Astrocyte of the cerebellum (primary cell): ENCODE measurements around the gene DUSP15.
A peak's percentile ranks its signal among the peaks of the same experiment; 100 is the strongest.

Source experiments
- DNase-seq: peaks from one replicate; pipeline ENCODE4 v3.0.0-alpha.2; 2011; ENCODE audit warnings: low read depth
- H3K4me3 ChIP-seq: 2 replicates; pipeline ENCODE4 v1.5.1; 2011; ENCODE audit warnings: mild to moderate bottlenecking, low read depth, low read length, moderate library complexity
- in situ Hi-C: cut with HindIII; loops from 2 replicates; pipeline ENCODE4 v1.10.0; 2017; ENCODE audit warnings: low sequenced_read_pairs
- TF ChIP-seq, protein P1 (sequence below): IDR thresholded peaks from 2 replicates; pipeline ENCODE4 v1.5.1; 2012; ENCODE audit warnings: low read length, low read depth, moderate library complexity, mild to moderate bottlenecking; ENCODE audit errors: missing control alignments

Gene DUSP15

DNA sequence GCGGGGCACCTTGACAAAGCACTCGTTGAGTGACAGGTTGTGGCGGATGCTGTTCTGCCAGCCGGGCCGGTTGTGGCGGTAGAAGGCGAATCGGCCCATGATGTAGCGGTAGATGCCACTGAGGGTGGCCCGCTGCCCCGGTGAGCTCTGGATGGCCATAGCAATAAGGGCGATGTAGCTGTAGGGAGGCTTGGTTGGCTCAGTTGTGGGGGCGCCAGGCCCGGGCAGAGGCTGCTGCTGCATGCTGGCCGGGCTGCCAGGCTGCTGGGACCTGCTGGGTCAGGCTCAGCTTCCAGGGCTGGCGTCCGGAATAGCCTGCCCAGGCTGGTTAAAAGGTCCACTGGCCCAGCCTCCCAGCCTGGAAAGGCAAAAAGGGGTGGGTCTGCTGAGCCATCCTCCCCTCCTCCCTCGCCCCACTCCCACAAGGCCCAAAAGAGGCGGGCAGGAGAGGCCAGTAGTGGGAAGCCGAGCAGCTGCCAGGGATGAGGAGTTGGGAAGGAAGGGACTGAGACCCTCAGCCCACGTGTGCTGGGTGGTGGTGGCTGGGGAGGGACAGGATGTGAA lies 24.9 kb downstream of the DUSP15 start, which contains the start of gene FOXS1:
Gene FOXS1 (minus strand): TSS at position 305 of the 564 bp plus-strand sequence. CDS start 62 bp downstream, at position 243.
- no peak within 1 kb of the TSS for H3K4me3 ChIP-seq
- TF ChIP-seq, protein P1, sequence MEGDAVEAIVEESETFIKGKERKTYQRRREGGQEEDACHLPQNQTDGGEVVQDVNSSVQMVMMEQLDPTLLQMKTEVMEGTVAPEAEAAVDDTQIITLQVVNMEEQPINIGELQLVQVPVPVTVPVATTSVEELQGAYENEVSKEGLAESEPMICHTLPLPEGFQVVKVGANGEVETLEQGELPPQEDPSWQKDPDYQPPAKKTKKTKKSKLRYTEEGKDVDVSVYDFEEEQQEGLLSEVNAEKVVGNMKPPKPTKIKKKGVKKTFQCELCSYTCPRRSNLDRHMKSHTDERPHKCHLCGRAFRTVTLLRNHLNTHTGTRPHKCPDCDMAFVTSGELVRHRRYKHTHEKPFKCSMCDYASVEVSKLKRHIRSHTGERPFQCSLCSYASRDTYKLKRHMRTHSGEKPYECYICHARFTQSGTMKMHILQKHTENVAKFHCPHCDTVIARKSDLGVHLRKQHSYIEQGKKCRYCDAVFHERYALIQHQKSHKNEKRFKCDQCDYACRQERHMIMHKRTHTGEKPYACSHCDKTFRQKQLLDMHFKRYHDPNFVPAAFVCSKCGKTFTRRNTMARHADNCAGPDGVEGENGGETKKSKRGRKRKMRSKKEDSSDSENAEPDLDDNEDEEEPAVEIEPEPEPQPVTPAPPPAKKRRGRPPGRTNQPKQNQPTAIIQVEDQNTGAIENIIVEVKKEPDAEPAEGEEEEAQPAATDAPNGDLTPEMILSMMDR: no peak
- no peak for DNase-seq

DNA sequence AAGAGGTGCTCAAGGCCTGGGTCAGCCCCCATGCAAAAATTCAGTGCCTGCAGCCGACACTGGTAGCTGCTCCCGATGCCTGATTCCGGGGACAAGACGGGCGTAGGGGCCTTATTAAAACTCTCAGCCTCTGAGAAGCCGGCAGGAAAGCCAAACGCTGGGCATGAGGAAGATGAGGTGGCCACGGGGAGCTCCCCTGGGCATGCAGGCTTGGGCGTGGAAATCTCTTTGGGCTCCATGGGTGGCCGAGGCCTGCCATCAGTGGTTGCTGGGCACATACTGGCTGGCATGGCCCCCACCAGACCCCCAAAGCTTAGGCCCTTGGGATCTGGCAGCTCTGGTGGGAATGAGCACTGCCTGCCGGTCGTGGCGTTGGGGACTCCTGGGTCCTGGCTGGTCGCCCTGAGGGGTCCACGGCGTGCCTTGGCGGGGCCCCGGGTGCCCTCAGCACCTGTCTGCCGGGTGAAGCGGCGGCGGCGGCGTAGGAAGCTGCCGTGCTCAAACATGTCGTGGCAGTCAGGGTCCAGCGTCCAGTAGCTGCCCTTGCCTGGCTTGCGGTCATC lies 25.5 kb downstream of the DUSP15 start:
- TF ChIP-seq, protein P1: no peak
- DNase-seq: no peak
- H3K4me3 ChIP-seq: no peak overlapping the region
- in situ Hi-C loops: loop anchor here (10.0 kb wide), 1 partner anchor 240 kb away; no protein-coding TSS in a partner anchor

More for the DNA sequence above, 24.9 kb downstream of the DUSP15 start, which contains the start of gene FOXS1:
- in situ Hi-C loops: loop anchor here (10.0 kb wide), 1 partner anchor 239 kb away; no protein-coding TSS in a partner anchor

DNA sequence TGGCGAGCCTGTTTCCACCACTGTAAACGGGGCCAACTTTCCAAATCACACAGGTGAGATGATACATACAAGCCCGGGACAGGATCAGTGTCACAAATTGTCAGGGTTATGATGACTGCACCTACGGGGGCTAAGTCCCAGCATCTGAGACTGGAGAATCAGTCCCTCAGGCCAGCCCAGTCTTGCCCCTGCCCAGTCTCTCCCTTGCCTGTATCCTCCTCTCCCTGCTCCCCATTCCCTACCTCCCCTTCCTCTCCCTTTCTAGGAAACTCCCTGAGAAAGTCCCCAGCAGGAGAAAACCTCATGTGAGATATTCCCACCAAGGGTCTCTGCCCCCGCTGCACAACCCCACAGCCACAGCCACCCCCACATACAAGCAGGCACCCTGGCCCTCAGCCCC lies 26.4 kb downstream of the DUSP15 start:
- peak overlapping the region; percentile 5 for H3K4me3 ChIP-seq
- TF ChIP-seq, protein P1: no peak
- in situ Hi-C loops: loop anchor here (10.0 kb wide), 1 partner anchor 241 kb away; no protein-coding TSS in a partner anchor
- DNase-seq: no peak

DNA sequence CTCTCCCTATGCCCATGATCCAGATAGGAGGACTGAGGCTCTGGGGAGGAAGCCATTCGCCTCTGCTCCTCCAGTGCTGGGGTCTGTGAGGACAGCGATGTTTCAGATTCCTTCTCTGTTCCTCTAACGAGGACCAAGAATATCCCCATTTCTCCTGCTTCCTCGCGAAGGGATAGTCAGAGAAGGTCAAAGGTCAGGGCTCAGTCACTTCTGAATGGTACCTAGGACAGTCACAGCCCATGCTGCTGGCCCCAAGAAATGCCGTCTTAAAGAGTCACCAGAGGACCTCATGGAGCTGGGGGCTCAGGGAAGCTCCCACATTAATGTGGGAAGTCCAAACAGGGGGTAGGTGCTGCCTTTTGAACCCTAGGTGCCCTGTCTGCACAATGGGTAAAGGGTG lies 27.0 kb downstream of the DUSP15 start:
- TF ChIP-seq, protein P1: no peak
- in situ Hi-C loops: loop anchor here (10.0 kb wide), 1 partner anchor 242 kb away; no protein-coding TSS in a partner anchor

DNA sequence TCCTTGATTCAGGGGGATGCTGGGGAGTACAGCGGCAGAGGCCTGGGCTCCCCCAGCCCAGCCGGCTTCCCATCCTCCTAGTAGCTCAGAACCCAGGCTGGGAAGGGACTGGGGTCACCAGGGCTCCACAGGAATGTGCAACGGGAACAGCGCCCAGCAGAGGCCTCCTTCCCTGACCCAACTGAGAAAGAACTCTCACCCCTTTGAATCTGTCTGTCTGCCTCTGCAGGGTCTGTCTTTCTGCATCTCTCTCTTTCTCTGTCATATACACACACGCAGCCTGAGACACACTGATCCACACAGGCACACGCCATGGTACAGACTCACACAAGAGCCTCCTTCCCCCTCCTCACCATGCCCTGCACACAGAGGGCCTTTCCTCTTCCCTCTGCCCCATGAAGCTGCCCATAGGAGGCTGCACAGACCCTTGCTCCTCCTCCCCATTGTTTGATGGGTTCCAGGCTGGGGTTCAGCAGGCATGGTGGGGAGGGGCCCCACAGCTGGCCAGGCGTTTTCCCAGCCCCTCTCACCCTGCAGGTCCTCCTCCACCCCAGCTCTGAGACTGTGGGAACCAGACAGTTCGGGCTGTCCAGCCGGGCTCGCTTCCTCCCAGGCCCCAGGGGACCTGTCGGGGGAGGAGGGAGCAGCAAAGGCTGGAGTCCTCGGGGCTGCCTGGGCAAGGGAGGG lies 27.7 kb downstream of the DUSP15 start:
- peak; percentile 45 for DNase-seq
- in situ Hi-C loops: loop anchor here (10.0 kb wide), 1 partner anchor 242 kb away; no protein-coding TSS in a partner anchor

More for the DNA sequence above, 27.0 kb downstream of the DUSP15 start:
- DNase-seq: no peak
- no peak overlapping the region for H3K4me3 ChIP-seq

DNA sequence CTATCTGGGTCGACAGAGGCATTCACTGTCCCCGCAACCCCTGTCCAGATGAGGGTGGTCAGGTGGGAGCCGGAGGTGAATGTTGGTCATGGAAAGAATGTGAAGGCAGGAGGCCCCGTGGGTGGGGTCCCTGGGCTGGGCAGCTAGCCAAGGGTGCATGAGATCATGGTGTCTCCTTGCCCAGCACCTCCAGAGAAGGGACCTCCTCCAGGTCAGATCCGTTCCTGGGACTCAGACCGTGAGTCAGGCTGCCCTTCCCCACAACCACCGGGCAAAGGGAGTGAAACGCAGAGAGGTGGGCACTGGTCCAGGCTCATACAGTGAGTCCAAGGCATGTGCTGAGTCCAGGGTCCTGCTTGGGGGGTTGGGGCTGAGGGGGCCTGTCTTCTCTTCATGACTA lies 28.4 kb downstream of the DUSP15 start:
- in situ Hi-C loops: loop anchor here (10.0 kb wide), 1 partner anchor 243 kb away; no protein-coding TSS in a partner anchor
- DNase-seq: peak; percentile 53
- TF ChIP-seq, protein P1: no peak

More for the DNA sequence above, 27.7 kb downstream of the DUSP15 start:
- TF ChIP-seq, protein P1: no peak
- H3K4me3 ChIP-seq: no peak overlapping the region

More for the DNA sequence above, 28.4 kb downstream of the DUSP15 start:
- no peak overlapping the region for H3K4me3 ChIP-seq
